HCT116 (cell line): ENCODE measurements around the gene DIP2B. TPM values are rescaled to one million over a fixed set of nuclear protein-coding genes. Genes with fewer than 3 reads are reported as not detected.

Experiments used
- ATAC-seq: fragments of 200-7000 bp; cut with Tn5 transposase; 2 replicates; pipeline ENCODE4 v1.9.1; 2020; ENCODE audit warnings: mild to moderate bottlenecking, moderate library complexity
- BruUV-seq: library from RNA; stranded (reverse); fragments of 400-500 nt; replicated peaks from 2 replicates; lab custom pipeline; 2021; lab: Mats Ljungman, UMichigan
- CTCF ChIA-PET: fragments of 300-600 bp; sonication (Branson Sonifier 250); formaldehyde crosslinking; loops from one replicate; lab custom pipeline; 2021; ENCODE audit warnings: antibody characterized with exemption; lab: Charles Lee
- POLR2A ChIA-PET: fragments of 300-600, 350-600 bp; sonication (Branson Sonifier 250); formaldehyde crosslinking; loops from one replicate; lab custom pipeline; 2021; ENCODE audit warnings: antibody characterized with exemption; lab: Charles Lee
- RAD21 ChIA-PET, 2 experiments: fragments of 300-600 bp; sonication (Branson Sonifier 250); formaldehyde crosslinking; loops; one replicate each; lab custom pipeline; 2023; ENCODE audit warnings: low total read pairs in 2 of 2; ENCODE audit not compliant: uncharacterized antibody in 2 of 2, unreplicated experiment in 2 of 2, low non-redundant PET in 1 of 2; lab: Charles Lee
- DNase-seq: peaks from one replicate; pipeline ENCODE4 v3.0.0-alpha.2; 2010; ENCODE audit warnings: low read depth, low spot score
- H2AFZ ChIP-seq: fragments of 200-600 bp; shearing (Covaris generic), sonication (generic); 2 replicates; pipeline ENCODE4 v1.6.1; 2017; ENCODE audit warnings: low read depth, mixed run types, mixed read lengths, antibody characterized with exemption, low read length; ENCODE audit not compliant: poor library complexity, severe bottlenecking
- H3K27ac ChIP-seq: 2 replicates; pipeline ENCODE4 v1.5.1; 2012; ENCODE audit warnings: low read depth, low read length
- H3K27me3 ChIP-seq: fragments of 200-600 bp; sonication (generic); 2 replicates; pipeline ENCODE4 v1.6.1; 2016; ENCODE audit warnings: mixed run types, low read length, mixed read lengths; ENCODE audit not compliant: insufficient read depth
- H3K36me3 ChIP-seq, 2 experiments: fragments of 200-500 bp in 1 of 2; fragments of 200-600 bp in 1 of 2; sonication (Bioruptor generic) in 1 of 2; sonication (generic) in 1 of 2; 2 replicates each; pipeline versions ENCODE4 v1.5.1 to v1.6.1; 2014 to 2016; ENCODE audit warnings: low read length in 2 of 2, inconsistent platforms in 1 of 2, mixed read lengths in 1 of 2, mixed run types in 1 of 2; ENCODE audit not compliant: insufficient read depth in 2 of 2, control insufficient read depth in 1 of 2
- H3K4me1 ChIP-seq, 2 experiments: fragments of 200-600 bp in 1 of 2; sonication (generic) in 1 of 2; 2 replicates each; pipeline versions ENCODE4 v1.5.1 to v1.6.1; 2012 to 2017; ENCODE audit warnings: low read length in 2 of 2, inconsistent platforms in 1 of 2, mild to moderate bottlenecking in 1 of 2, mixed read lengths in 1 of 2, mixed run types in 1 of 2, moderate library complexity in 1 of 2; ENCODE audit not compliant: insufficient read depth in 2 of 2, control insufficient read depth in 1 of 2
- H3K4me2 ChIP-seq: fragments of 200-600 bp; sonication (generic); 2 replicates; pipeline ENCODE4 v1.6.1; 2017; ENCODE audit warnings: mixed run types, low read length, mixed read lengths
- H3K4me3 ChIP-seq, 2 experiments: fragments of 200-600 bp in 1 of 2; sonication (generic) in 1 of 2; replicated peaks in 1 of 2; 2 replicates each; pipeline ENCODE4 v1.5.1; 2011 to 2016; ENCODE audit warnings: low read length in 2 of 2, control low read depth in 1 of 2, low read depth in 1 of 2, mild to moderate bottlenecking in 1 of 2, mixed read lengths in 1 of 2, mixed run types in 1 of 2
- H3K79me2 ChIP-seq: fragments of 200-600 bp; sonication (generic); 2 replicates; pipeline ENCODE4 v1.6.1; 2017; ENCODE audit warnings: mild to moderate bottlenecking, mixed run types, low read length, moderate library complexity, mixed read lengths; ENCODE audit not compliant: insufficient read depth
- H3K9ac ChIP-seq: fragments of 200-600 bp; sonication (generic); 2 replicates; pipeline ENCODE4 v1.6.1; 2016; ENCODE audit warnings: low read length, mixed read lengths
- H3K9me2 ChIP-seq: fragments of 200-600 bp; sonication (generic), shearing (Covaris generic); 2 replicates; pipeline ENCODE4 v1.6.1; 2017; ENCODE audit warnings: mixed run types, mild to moderate bottlenecking, moderate library complexity; ENCODE audit not compliant: insufficient read depth
- H3K9me3 ChIP-seq, 2 experiments: fragments of 200-500 bp in 1 of 2; fragments of 200-600 bp in 1 of 2; sonication (Bioruptor generic) in 1 of 2; sonication (generic) in 1 of 2; 2 replicates each; pipeline ENCODE4 v1.6.1; 2014 to 2017; ENCODE audit warnings: low read length in 2 of 2, mixed read lengths in 2 of 2, inconsistent platforms in 1 of 2, low read depth in 1 of 2, mild to moderate bottlenecking in 1 of 2, mixed run types in 1 of 2, moderate library complexity in 1 of 2; ENCODE audit not compliant: control insufficient read depth in 1 of 2, insufficient read depth in 1 of 2
- H4K20me1 ChIP-seq: fragments of 200-600 bp; sonication (generic), shearing (Covaris generic); 2 replicates; pipeline ENCODE4 v1.6.1; 2017; ENCODE audit warnings: mixed run types, mild to moderate bottlenecking, moderate library complexity; ENCODE audit not compliant: insufficient read depth
- CTCF ChIP-seq, 3 experiments: fragments of 200-600 bp in 1 of 3; sonication (generic) in 1 of 3; IDR thresholded peaks in 2 of 3; conservative IDR thresholded peaks in 1 of 3; 2 replicates each; pipeline ENCODE4 v1.5.1; 2012 to 2017; ENCODE audit warnings: low read depth in 2 of 3, low read length in 2 of 3, antibody characterized with exemption in 1 of 3, borderline replicate concordance in 1 of 3, control low read depth in 1 of 3, mild to moderate bottlenecking in 1 of 3, mixed read lengths in 1 of 3, mixed run types in 1 of 3, moderate library complexity in 1 of 3; ENCODE audit not compliant: insufficient read depth in 1 of 3
- ELF1 ChIP-seq: IDR thresholded peaks from 2 replicates; pipeline ENCODE4 v1.6.1; 2012; ENCODE audit warnings: low read depth, borderline replicate concordance
- FOSL1 ChIP-seq: IDR thresholded peaks from 2 replicates; pipeline ENCODE4 v1.6.1; 2012; ENCODE audit warnings: low read depth
- JUND ChIP-seq: IDR thresholded peaks from 2 replicates; pipeline ENCODE4 v1.6.1; 2012
- MAX ChIP-seq: IDR thresholded peaks from 2 replicates; pipeline ENCODE4 v1.6.1; 2012
- SP1 ChIP-seq: IDR thresholded peaks from 2 replicates; pipeline ENCODE4 v1.6.1; 2012; ENCODE audit warnings: low read depth
- SRF ChIP-seq: IDR thresholded peaks from 2 replicates; pipeline ENCODE4 v1.6.1; 2012; ENCODE audit warnings: low read depth
- TCF7L2 ChIP-seq: IDR thresholded peaks from 2 replicates; pipeline ENCODE4 v1.7.0; 2011; ENCODE audit warnings: borderline replicate concordance, inconsistent platforms; ENCODE audit not compliant: insufficient read depth, insufficient read length; ENCODE audit errors: extremely low read depth
- ZFX ChIP-seq: fragments of 450-650 bp; IDR thresholded peaks from 2 replicates; pipeline ENCODE4 v1.6.1; 2017
- ZNF274 ChIP-seq: fragments of 200-500 bp; sonication (Bioruptor generic); IDR thresholded peaks from 2 replicates; pipeline ENCODE4 v1.6.1; 2014; ENCODE audit warnings: mild to moderate bottlenecking, low read depth, low read length, inconsistent platforms
- intact Hi-C: fragments of 100-400 bp; cut with micrococcal nuclease; formaldehyde crosslinking; loops from 2 replicates; pipeline ENCODE4 v1.10.0; 2022
- total RNA-seq: library from RNA; stranded (reverse); gene quantifications from one replicate; pipeline ENCODE4 v1.2.1, GENCODE V29; 2021; ENCODE audit not compliant: unreplicated experiment
- TF ChIP-seq, protein P1 (sequence below): IDR thresholded peaks from 2 replicates; pipeline ENCODE4 v1.6.1; 2011; ENCODE audit warnings: mild to moderate bottlenecking, low read length, moderate library complexity; ENCODE audit not compliant: insufficient replicate concordance; ENCODE audit errors: extremely low read depth
- TF ChIP-seq, protein P2 (sequence below): IDR thresholded peaks from 2 replicates; pipeline ENCODE4 v1.6.1; 2012; ENCODE audit warnings: low read depth

Gene DIP2B
- total RNA-seq, 1 experiment from 2014 or later, result 32.3 TPM

DNA sequence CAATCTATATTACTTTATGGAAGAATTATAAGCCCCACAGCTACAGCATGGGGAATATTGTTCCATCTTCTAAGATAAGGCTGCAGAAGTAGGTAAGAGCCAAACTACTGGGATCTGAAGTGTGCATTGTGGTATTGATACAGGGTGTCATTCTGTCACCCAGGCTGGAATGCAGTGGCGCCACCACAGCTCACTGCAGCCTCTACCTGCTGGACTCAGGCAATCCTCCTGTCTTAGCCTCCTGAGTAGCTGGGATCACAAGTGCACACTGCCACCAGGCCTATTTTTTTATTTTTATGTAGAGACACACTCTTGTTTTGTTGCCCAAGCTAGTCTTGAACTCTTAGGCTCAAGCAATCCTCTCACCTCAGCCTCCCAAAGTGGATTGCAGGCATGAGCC lies 21.3 kb upstream of the DIP2B start:
- H3K36me3 ChIP-seq, result no peaks in the 10 kb centered on the region
- ChIA-PET POLR2A (no interaction called here), CTCF (no interaction called here)
- DNase-seq (no peak), ATAC-seq (peak; percentile 56)
- no peak overlapping the region for H2AFZ ChIP-seq
- H3K4me2 ChIP-seq, result no peak overlapping the region
- H3K27ac ChIP-seq, result no peak overlapping the region
- no peaks in the 10 kb centered on the region for H3K9me2 ChIP-seq
- intact Hi-C loops, result no loop called here
- no peaks in the 10 kb centered on the region for H3K9me3 ChIP-seq
- BruUV-seq, result no TSS peak
- no peaks in the 10 kb centered on the region for H3K27me3 ChIP-seq
- H3K79me2 ChIP-seq, result no peaks in the 10 kb centered on the region
- no peaks in the 10 kb centered on the region for H4K20me1 ChIP-seq
- H3K4me3 ChIP-seq, result no peak overlapping the region
- TF ChIP-seq SRF (no peak), SP1 (no peak), ZNF274 (no peak), ZFX (no peak), JUND (no peak), FOSL1 (no peak), CTCF (IDR thresholded peaks at IDR 0.05 in 2 of 3, conservative IDR thresholded peaks at IDR 0.05 in 1 of 3; ENCODE audit: borderline replicate concordance in 1 of 3, insufficient read depth in 1 of 3, low read depth in 2 of 3, low read length in 2 of 3) (no peak), ELF1 (no peak), TCF7L2 (no peak), MAX (no peak)
- TF ChIP-seq, protein P1, sequence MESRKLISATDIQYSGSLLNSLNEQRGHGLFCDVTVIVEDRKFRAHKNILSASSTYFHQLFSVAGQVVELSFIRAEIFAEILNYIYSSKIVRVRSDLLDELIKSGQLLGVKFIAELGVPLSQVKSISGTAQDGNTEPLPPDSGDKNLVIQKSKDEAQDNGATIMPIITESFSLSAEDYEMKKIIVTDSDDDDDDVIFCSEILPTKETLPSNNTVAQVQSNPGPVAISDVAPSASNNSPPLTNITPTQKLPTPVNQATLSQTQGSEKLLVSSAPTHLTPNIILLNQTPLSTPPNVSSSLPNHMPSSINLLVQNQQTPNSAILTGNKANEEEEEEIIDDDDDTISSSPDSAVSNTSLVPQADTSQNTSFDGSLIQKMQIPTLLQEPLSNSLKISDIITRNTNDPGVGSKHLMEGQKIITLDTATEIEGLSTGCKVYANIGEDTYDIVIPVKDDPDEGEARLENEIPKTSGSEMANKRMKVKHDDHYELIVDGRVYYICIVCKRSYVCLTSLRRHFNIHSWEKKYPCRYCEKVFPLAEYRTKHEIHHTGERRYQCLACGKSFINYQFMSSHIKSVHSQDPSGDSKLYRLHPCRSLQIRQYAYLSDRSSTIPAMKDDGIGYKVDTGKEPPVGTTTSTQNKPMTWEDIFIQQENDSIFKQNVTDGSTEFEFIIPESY, result no peak
- TF ChIP-seq, protein P2, sequence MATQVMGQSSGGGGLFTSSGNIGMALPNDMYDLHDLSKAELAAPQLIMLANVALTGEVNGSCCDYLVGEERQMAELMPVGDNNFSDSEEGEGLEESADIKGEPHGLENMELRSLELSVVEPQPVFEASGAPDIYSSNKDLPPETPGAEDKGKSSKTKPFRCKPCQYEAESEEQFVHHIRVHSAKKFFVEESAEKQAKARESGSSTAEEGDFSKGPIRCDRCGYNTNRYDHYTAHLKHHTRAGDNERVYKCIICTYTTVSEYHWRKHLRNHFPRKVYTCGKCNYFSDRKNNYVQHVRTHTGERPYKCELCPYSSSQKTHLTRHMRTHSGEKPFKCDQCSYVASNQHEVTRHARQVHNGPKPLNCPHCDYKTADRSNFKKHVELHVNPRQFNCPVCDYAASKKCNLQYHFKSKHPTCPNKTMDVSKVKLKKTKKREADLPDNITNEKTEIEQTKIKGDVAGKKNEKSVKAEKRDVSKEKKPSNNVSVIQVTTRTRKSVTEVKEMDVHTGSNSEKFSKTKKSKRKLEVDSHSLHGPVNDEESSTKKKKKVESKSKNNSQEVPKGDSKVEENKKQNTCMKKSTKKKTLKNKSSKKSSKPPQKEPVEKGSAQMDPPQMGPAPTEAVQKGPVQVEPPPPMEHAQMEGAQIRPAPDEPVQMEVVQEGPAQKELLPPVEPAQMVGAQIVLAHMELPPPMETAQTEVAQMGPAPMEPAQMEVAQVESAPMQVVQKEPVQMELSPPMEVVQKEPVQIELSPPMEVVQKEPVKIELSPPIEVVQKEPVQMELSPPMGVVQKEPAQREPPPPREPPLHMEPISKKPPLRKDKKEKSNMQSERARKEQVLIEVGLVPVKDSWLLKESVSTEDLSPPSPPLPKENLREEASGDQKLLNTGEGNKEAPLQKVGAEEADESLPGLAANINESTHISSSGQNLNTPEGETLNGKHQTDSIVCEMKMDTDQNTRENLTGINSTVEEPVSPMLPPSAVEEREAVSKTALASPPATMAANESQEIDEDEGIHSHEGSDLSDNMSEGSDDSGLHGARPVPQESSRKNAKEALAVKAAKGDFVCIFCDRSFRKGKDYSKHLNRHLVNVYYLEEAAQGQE, result no peak
- TF ChIP-seq, all 23 proteins: peak for 0
- Histone ChIP-seq H3K4me1 (peaks cover 0 to 4% of the 10 kb centered on the region in 2 experiments; a peak in 1 of 4 replicates), H3K9ac (no peak overlapping the region)
- RAD21 ChIA-PET, result no interaction called here
